HCT116 (cell line): ENCODE results near the gene STOX2. TPM values are rescaled to one million over a fixed set of nuclear protein-coding genes. Genes with fewer than 3 reads are reported as not detected.

ENCODE experiments used
- ATAC-seq: fragments of 200-7000 bp; cut with Tn5 transposase; 2 replicates; pipeline ENCODE4 v1.9.1; 2020; ENCODE audit warnings: mild to moderate bottlenecking, moderate library complexity
- BruUV-seq: library from RNA; stranded (reverse); fragments of 400-500 nt; replicated peaks from 2 replicates; lab custom pipeline; 2021; lab: Mats Ljungman, UMichigan
- CTCF ChIA-PET: fragments of 300-600 bp; sonication (Branson Sonifier 250); formaldehyde crosslinking; loops from one replicate; lab custom pipeline; 2021; ENCODE audit warnings: antibody characterized with exemption; lab: Charles Lee
- POLR2A ChIA-PET: fragments of 300-600, 350-600 bp; sonication (Branson Sonifier 250); formaldehyde crosslinking; loops from one replicate; lab custom pipeline; 2021; ENCODE audit warnings: antibody characterized with exemption; lab: Charles Lee
- RAD21 ChIA-PET, 2 experiments: fragments of 300-600 bp; sonication (Branson Sonifier 250); formaldehyde crosslinking; loops; one replicate each; lab custom pipeline; 2023; ENCODE audit warnings: low total read pairs in 2 of 2; ENCODE audit not compliant: uncharacterized antibody in 2 of 2, unreplicated experiment in 2 of 2, low non-redundant PET in 1 of 2; lab: Charles Lee
- DNase-seq: peaks from one replicate; pipeline ENCODE4 v3.0.0-alpha.2; 2010; ENCODE audit warnings: low read depth, low spot score
- H2AFZ ChIP-seq: fragments of 200-600 bp; shearing (Covaris generic), sonication (generic); 2 replicates; pipeline ENCODE4 v1.6.1; 2017; ENCODE audit warnings: low read depth, mixed run types, mixed read lengths, antibody characterized with exemption, low read length; ENCODE audit not compliant: poor library complexity, severe bottlenecking
- H3K27ac ChIP-seq: 2 replicates; pipeline ENCODE4 v1.5.1; 2012; ENCODE audit warnings: low read depth, low read length
- H3K27me3 ChIP-seq: fragments of 200-600 bp; sonication (generic); 2 replicates; pipeline ENCODE4 v1.6.1; 2016; ENCODE audit warnings: mixed run types, low read length, mixed read lengths; ENCODE audit not compliant: insufficient read depth
- H3K36me3 ChIP-seq, 2 experiments: fragments of 200-500 bp in 1 of 2; fragments of 200-600 bp in 1 of 2; sonication (Bioruptor generic) in 1 of 2; sonication (generic) in 1 of 2; 2 replicates each; pipeline versions ENCODE4 v1.5.1 to v1.6.1; 2014 to 2016; ENCODE audit warnings: low read length in 2 of 2, inconsistent platforms in 1 of 2, mixed read lengths in 1 of 2, mixed run types in 1 of 2; ENCODE audit not compliant: insufficient read depth in 2 of 2, control insufficient read depth in 1 of 2
- H3K4me1 ChIP-seq, 2 experiments: fragments of 200-600 bp in 1 of 2; sonication (generic) in 1 of 2; 2 replicates each; pipeline versions ENCODE4 v1.5.1 to v1.6.1; 2012 to 2017; ENCODE audit warnings: low read length in 2 of 2, inconsistent platforms in 1 of 2, mild to moderate bottlenecking in 1 of 2, mixed read lengths in 1 of 2, mixed run types in 1 of 2, moderate library complexity in 1 of 2; ENCODE audit not compliant: insufficient read depth in 2 of 2, control insufficient read depth in 1 of 2
- H3K4me2 ChIP-seq: fragments of 200-600 bp; sonication (generic); 2 replicates; pipeline ENCODE4 v1.6.1; 2017; ENCODE audit warnings: mixed run types, low read length, mixed read lengths
- H3K4me3 ChIP-seq, 2 experiments: fragments of 200-600 bp in 1 of 2; sonication (generic) in 1 of 2; replicated peaks in 1 of 2; 2 replicates each; pipeline ENCODE4 v1.5.1; 2011 to 2016; ENCODE audit warnings: low read length in 2 of 2, control low read depth in 1 of 2, low read depth in 1 of 2, mild to moderate bottlenecking in 1 of 2, mixed read lengths in 1 of 2, mixed run types in 1 of 2
- H3K79me2 ChIP-seq: fragments of 200-600 bp; sonication (generic); 2 replicates; pipeline ENCODE4 v1.6.1; 2017; ENCODE audit warnings: mild to moderate bottlenecking, mixed run types, low read length, moderate library complexity, mixed read lengths; ENCODE audit not compliant: insufficient read depth
- H3K9ac ChIP-seq: fragments of 200-600 bp; sonication (generic); 2 replicates; pipeline ENCODE4 v1.6.1; 2016; ENCODE audit warnings: low read length, mixed read lengths
- H3K9me2 ChIP-seq: fragments of 200-600 bp; sonication (generic), shearing (Covaris generic); 2 replicates; pipeline ENCODE4 v1.6.1; 2017; ENCODE audit warnings: mixed run types, mild to moderate bottlenecking, moderate library complexity; ENCODE audit not compliant: insufficient read depth
- H3K9me3 ChIP-seq, 2 experiments: fragments of 200-500 bp in 1 of 2; fragments of 200-600 bp in 1 of 2; sonication (Bioruptor generic) in 1 of 2; sonication (generic) in 1 of 2; 2 replicates each; pipeline ENCODE4 v1.6.1; 2014 to 2017; ENCODE audit warnings: low read length in 2 of 2, mixed read lengths in 2 of 2, inconsistent platforms in 1 of 2, low read depth in 1 of 2, mild to moderate bottlenecking in 1 of 2, mixed run types in 1 of 2, moderate library complexity in 1 of 2; ENCODE audit not compliant: control insufficient read depth in 1 of 2, insufficient read depth in 1 of 2
- H4K20me1 ChIP-seq: fragments of 200-600 bp; sonication (generic), shearing (Covaris generic); 2 replicates; pipeline ENCODE4 v1.6.1; 2017; ENCODE audit warnings: mixed run types, mild to moderate bottlenecking, moderate library complexity; ENCODE audit not compliant: insufficient read depth
- CEBPB ChIP-seq: IDR thresholded peaks from 2 replicates; pipeline ENCODE4 v1.6.1; 2012; ENCODE audit warnings: low read depth
- EGR1 ChIP-seq: IDR thresholded peaks from 2 replicates; pipeline ENCODE4 v1.6.1; 2012; ENCODE audit warnings: low read depth
- ELF1 ChIP-seq: IDR thresholded peaks from 2 replicates; pipeline ENCODE4 v1.6.1; 2012; ENCODE audit warnings: low read depth, borderline replicate concordance
- EZH2 ChIP-seq: fragments of 200-600 bp; sonication (generic); IDR thresholded peaks from 2 replicates; pipeline ENCODE4 v1.6.1; 2017; ENCODE audit warnings: antibody characterized with exemption, mixed run types
- FOSL1 ChIP-seq: IDR thresholded peaks from 2 replicates; pipeline ENCODE4 v1.6.1; 2012; ENCODE audit warnings: low read depth
- MAX ChIP-seq: IDR thresholded peaks from 2 replicates; pipeline ENCODE4 v1.6.1; 2012
- POLR2A ChIP-seq: IDR thresholded peaks from 2 replicates; pipeline ENCODE4 v1.7.0; 2011; ENCODE audit warnings: borderline replicate concordance; ENCODE audit not compliant: insufficient read depth, insufficient read length; ENCODE audit errors: extremely low read depth
- RAD21 ChIP-seq: IDR thresholded peaks from 2 replicates; pipeline ENCODE4 v1.6.1; 2012; ENCODE audit warnings: low read depth, mild to moderate bottlenecking
- SRF ChIP-seq: IDR thresholded peaks from 2 replicates; pipeline ENCODE4 v1.6.1; 2012; ENCODE audit warnings: low read depth
- TCF7L2 ChIP-seq: IDR thresholded peaks from 2 replicates; pipeline ENCODE4 v1.7.0; 2011; ENCODE audit warnings: borderline replicate concordance, inconsistent platforms; ENCODE audit not compliant: insufficient read depth, insufficient read length; ENCODE audit errors: extremely low read depth
- YY1 ChIP-seq: IDR thresholded peaks from 2 replicates; pipeline ENCODE4 v1.6.1; 2011; ENCODE audit warnings: low read length, low read depth, moderate library complexity, mild to moderate bottlenecking; ENCODE audit not compliant: insufficient replicate concordance; ENCODE audit errors: extremely low read depth
- ZFX ChIP-seq: fragments of 450-650 bp; IDR thresholded peaks from 2 replicates; pipeline ENCODE4 v1.6.1; 2017
- ZNF274 ChIP-seq: fragments of 200-500 bp; sonication (Bioruptor generic); IDR thresholded peaks from 2 replicates; pipeline ENCODE4 v1.6.1; 2014; ENCODE audit warnings: mild to moderate bottlenecking, low read depth, low read length, inconsistent platforms
- intact Hi-C: fragments of 100-400 bp; cut with micrococcal nuclease; formaldehyde crosslinking; loops from 2 replicates; pipeline ENCODE4 v1.10.0; 2022
- total RNA-seq: library from RNA; stranded (reverse); gene quantifications from one replicate; pipeline ENCODE4 v1.2.1, GENCODE V29; 2021; ENCODE audit not compliant: unreplicated experiment
- TF ChIP-seq, protein P1 (sequence below): IDR thresholded peaks from 2 replicates; pipeline ENCODE4 v1.6.1; 2012

The STOX2 gene
- total RNA-seq, 1 experiment from 2014 or later, result 6.3 TPM

- no peak for ATAC-seq
Observed at GRCh38 chr4:183967266-183967665, 62.2 kb downstream of the STOX2 start.

DNA sequence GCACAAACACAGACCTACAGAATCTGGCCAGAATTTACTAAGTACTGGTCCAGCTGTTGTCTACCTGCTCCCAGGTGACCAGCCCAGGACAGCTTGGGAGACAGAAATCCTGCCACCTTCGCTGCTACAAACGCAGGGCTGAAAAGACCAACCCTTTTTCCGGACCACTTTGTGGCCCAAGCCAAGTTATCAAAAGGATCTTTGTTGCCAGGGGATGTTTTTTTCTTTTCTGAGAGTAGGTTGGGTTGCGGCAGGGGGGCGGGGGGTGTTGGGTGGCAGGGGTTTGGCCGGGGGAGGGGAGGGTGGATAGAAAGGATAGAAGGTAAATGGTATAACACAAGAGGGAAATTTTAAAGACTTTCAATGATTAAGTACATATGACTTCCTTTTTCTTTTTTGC, 63.4 kb downstream of the STOX2 start:
- ChIA-PET RAD21 (no interaction called here), POLR2A (interaction anchor here (1.1 kb wide), 1 partner anchor 19 kb away, joined by 4 read pairs; no protein-coding TSS in a partner anchor), CTCF (no interaction called here)
- BruUV-seq, result no TSS peak
- no peak overlapping the region for H3K9ac ChIP-seq
- H3K36me3 ChIP-seq, result no peaks in the 10 kb centered on the region
- no peaks in the 10 kb centered on the region for H4K20me1 ChIP-seq
- no peak overlapping the region for H2AFZ ChIP-seq
- intact Hi-C loops, result no loop called here
- H3K27me3 ChIP-seq, result no peaks in the 10 kb centered on the region
- no peak overlapping the region for H3K4me3 ChIP-seq
- H3K9me3 ChIP-seq, result no peaks in the 10 kb centered on the region
- no peak overlapping the region for H3K4me2 ChIP-seq
- ATAC-seq (no peak), DNase-seq (no peak)
- no peak overlapping the region for H3K27ac ChIP-seq
- no peaks in the 10 kb centered on the region for H3K79me2 ChIP-seq
- H3K9me2 ChIP-seq, result no peaks in the 10 kb centered on the region
- TF ChIP-seq POLR2A (no peak), TCF7L2 (no peak), FOSL1 (no peak), YY1 (no peak), ZFX (no peak), RAD21 (no peak), SRF (no peak), MAX (no peak)
- H3K4me1 ChIP-seq, result no peaks in the 10 kb centered on the region

More at GRCh38 chr4:183967266-183967665, 62.2 kb downstream of the STOX2 start:
- H3K9me3 ChIP-seq, result no peaks in the 10 kb centered on the region
- no peak overlapping the region for H3K9ac ChIP-seq
- CTCF ChIA-PET, result no interaction called here
- H4K20me1 ChIP-seq, result no peaks in the 10 kb centered on the region
- POLR2A ChIA-PET, result no interaction called here
- no peak overlapping the region for H3K4me3 ChIP-seq
- TF ChIP-seq ELF1, result no peak
- no peak for TF ChIP-seq CEBPB
- TF ChIP-seq YY1, result no peak
- no peak for TF ChIP-seq EGR1
- TF ChIP-seq EZH2, result no peak
- TF ChIP-seq ZFX, result no peak
- no peak for TF ChIP-seq ZNF274
- TF ChIP-seq, protein P1, sequence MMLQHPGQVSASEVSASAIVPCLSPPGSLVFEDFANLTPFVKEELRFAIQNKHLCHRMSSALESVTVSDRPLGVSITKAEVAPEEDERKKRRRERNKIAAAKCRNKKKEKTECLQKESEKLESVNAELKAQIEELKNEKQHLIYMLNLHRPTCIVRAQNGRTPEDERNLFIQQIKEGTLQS, result no peak
- no peak for TF ChIP-seq MAX
- TF ChIP-seq, all 23 proteins: peak for 0
- H3K79me2 ChIP-seq, result no peaks in the 10 kb centered on the region
- no peaks in the 10 kb centered on the region for H3K36me3 ChIP-seq
- no peak for DNase-seq
- RAD21 ChIA-PET, result no interaction called here
- no peaks in the 10 kb centered on the region for H3K9me2 ChIP-seq
- intact Hi-C loops, result no loop called here
- no peak overlapping the region for H3K4me2 ChIP-seq
- H2AFZ ChIP-seq, result no peak overlapping the region
- H3K27me3 ChIP-seq, result no peaks in the 10 kb centered on the region
- no TSS peak for BruUV-seq
- no peaks in the 10 kb centered on the region for H3K4me1 ChIP-seq
- no peak overlapping the region for H3K27ac ChIP-seq
